Tibial nerve (tissue), 4 donors: Measurements from ENCODE around the gene NDUFS7. TPM values are rescaled to one million over a fixed set of nuclear protein-coding genes. Genes with fewer than 3 reads are reported as not detected.

Source experiments
- DNase-seq, 2 donors: peaks; one replicate each; pipeline ENCODE4 v3.0.0-alpha.2; 2019; ENCODE audit warnings: low spot score in 2 of 2
- H3K27ac ChIP-seq, 4 donors: fragments of 200-600 bp; sonication (generic) in 3 of 4; one replicate each; pipeline ENCODE4 v1.5.1; 2017 to 2019; ENCODE audit warnings: mild to moderate bottlenecking in 1 of 4
- H3K27me3 ChIP-seq, 2 donors: fragments of 200-600 bp; sonication (generic) in 1 of 2; one replicate each; pipeline versions ENCODE4 v1.5.1 to v1.6.0; 2017 to 2019
- H3K36me3 ChIP-seq, 3 donors: fragments of 200-600 bp; sonication (generic); one replicate each; pipeline ENCODE4 v1.5.1; 2018 to 2019
- H3K4me1 ChIP-seq, 4 donors: fragments of 200-600 bp; sonication (generic) in 3 of 4; one replicate each; pipeline ENCODE4 v1.5.1; 2017 to 2019
- H3K4me3 ChIP-seq, 4 donors: fragments of 200-600 bp; sonication (generic) in 3 of 4; one replicate each; pipeline ENCODE4 v1.5.1; 2017 to 2019; ENCODE audit warnings: mild to moderate bottlenecking in 1 of 4, moderate library complexity in 1 of 4
- H3K9me3 ChIP-seq, 4 donors: fragments of 200-600 bp; sonication (generic) in 3 of 4; one replicate each; pipeline ENCODE4 v1.5.1; 2017 to 2019
- CTCF ChIP-seq, 5 experiments: fragments of 200-600 bp in 3 of 5; fragments of 450-650 bp in 2 of 5; sonication (generic) in 3 of 5; IDR thresholded peaks; one replicate each; pipeline ENCODE4 v1.5.1; 2016 to 2019; ENCODE audit warnings: antibody characterized with exemption in 5 of 5, mild to moderate bottlenecking in 3 of 5, moderate library complexity in 2 of 5
- EP300 ChIP-seq, 2 donors: sonication (generic); formaldehyde crosslinking; IDR thresholded peaks; one replicate each; pipeline ENCODE4 v1.6.1; 2017; ENCODE audit warnings: antibody characterized with exemption in 2 of 2, mild to moderate bottlenecking in 1 of 2
- POLR2A ChIP-seq, 2 donors: fragments of 450-650 bp; IDR thresholded peaks; one replicate each; pipeline ENCODE4 v1.6.1; 2017; ENCODE audit warnings: antibody characterized with exemption in 2 of 2, mild to moderate bottlenecking in 2 of 2, moderate library complexity in 2 of 2
- WGBS, 2 donors: methylation state at CpG; one replicate each; pipeline ENCODE4 v1.1.5; 2018; 5-methylcytosine and 5-hydroxymethylcytosine counted together
- total RNA-seq, 4 donors: library from RNA; depleted of rRNA; stranded (reverse); fragments of >200 nt; gene quantifications; one replicate each; pipeline ENCODE4 v1.1.0, GENCODE V29; 2016

The NDUFS7 gene
- total RNA-seq, 4 donors from 2014 or later = 146 to 162 (median 151) TPM

- H3K4me3 ChIP-seq = peak within 1 kb of the TSS; percentile 45 to 64 (median 56)
- H3K4me1 ChIP-seq = peaks cover 0 to 53% (median 24%) of the 10 kb centered on the region in 4 donors
- no peak for DNase-seq
- WGBS, 2 donors = 1 to 2% methylated on average over 10 to 37 of the region's 87 CpGs
- H3K27me3 ChIP-seq = no peaks in the 10 kb centered on the region
- TF ChIP-seq POLR2A (IDR thresholded peaks at IDR 0.05) (peak in 1 of 2 donors; percentile 18), EP300 (IDR thresholded peaks at IDR 0.05) (no peak), CTCF (IDR thresholded peaks at IDR 0.05) (peak; percentile 55 to 79 (median 71))
- no peaks in the 10 kb centered on the region for H3K9me3 ChIP-seq
- peaks cover 0 to 12% (median 0%) of the 10 kb centered on the region in 3 donors for H3K36me3 ChIP-seq
- peak within 1 kb of the TSS; percentile 59 to 80 (median 70) for H3K27ac ChIP-seq
Observed at GRCh38 chr19:1401138-1401888, 17.6 kb downstream of the NDUFS7 start, which contains the start of gene GAMT. Gene GAMT (minus strand): TSS chr19:1401542. CDS start chr19:1401476, 66 bp downstream.

- Histone ChIP-seq H3K4me3 (peak overlapping the region in 3 of 4 donors; percentile 54 to 64 (median 59)), H3K36me3 (peaks cover 0 to 12% (median 0%) of the 10 kb centered on the region in 3 donors), H3K27me3 (no peaks in the 10 kb centered on the region), H3K27ac (peak overlapping the region in 2 of 4 donors; percentile 45 to 80), H3K9me3 (no peaks in the 10 kb centered on the region), H3K4me1 (peaks cover 0 to 53% (median 24%) of the 10 kb centered on the region in 4 donors)
- TF ChIP-seq CTCF (IDR thresholded peaks at IDR 0.05) (no peak), EP300 (IDR thresholded peaks at IDR 0.05) (no peak)
- 70 to 72% methylated on average over 11 of the region's 11 CpGs for WGBS, 2 donors
- DNase-seq = no peak
Observed at GRCh38 chr19:1401889-1402217, 18.1 kb downstream of the NDUFS7 start.

- TF ChIP-seq EP300 (IDR thresholded peaks at IDR 0.05) (no peak), POLR2A (IDR thresholded peaks at IDR 0.05) (no peak), CTCF (IDR thresholded peaks at IDR 0.05) (no peak)
- no peaks in the 10 kb centered on the region for H3K9me3 ChIP-seq
- H3K4me1 ChIP-seq = peaks cover 0 to 52% (median 22%) of the 10 kb centered on the region in 4 donors
- peaks cover 0 to 12% (median 0%) of the 10 kb centered on the region in 3 donors for H3K36me3 ChIP-seq
- 57 to 58% methylated on average over 24 to 25 of the region's 25 CpGs for WGBS, 2 donors
- H3K27me3 ChIP-seq = no peaks in the 10 kb centered on the region
- peak overlapping the region in 2 of 4 donors; percentile 34 to 80 for H3K27ac ChIP-seq
- no peak for DNase-seq
- no peak overlapping the region for H3K4me3 ChIP-seq
Observed at GRCh38 chr19:1402411-1403070, 18.8 kb downstream of the NDUFS7 start.

- H3K27ac ChIP-seq = peak overlapping the region; percentile 63 to 89 (median 78)
- H3K4me1 ChIP-seq = peaks cover 0 to 60% (median 38%) of the 10 kb centered on the region in 4 donors
- TF ChIP-seq POLR2A (IDR thresholded peaks at IDR 0.05) = no peak
- peak; percentile 49 to 80 for TF ChIP-seq EP300 (IDR thresholded peaks at IDR 0.05)
- peak in 4 of 5 experiments; percentile 14 to 38 (median 28) for TF ChIP-seq CTCF (IDR thresholded peaks at IDR 0.05)
- WGBS, 2 donors = 1% methylated on average over 34 to 38 of the region's 72 CpGs
- H3K36me3 ChIP-seq = no peaks in the 10 kb centered on the region
- no peaks in the 10 kb centered on the region for H3K9me3 ChIP-seq
- peak overlapping the region; percentile 54 to 100 (median 79) for H3K4me3 ChIP-seq
- peak; percentile 96 to 98 for DNase-seq
- no peaks in the 10 kb centered on the region for H3K27me3 ChIP-seq
Observed at GRCh38 chr19:1406774-1407527, 23.2 kb downstream of the NDUFS7 start.
